ENCODE measurements around the gene FGF1.

The FGF1 gene

DNA sequence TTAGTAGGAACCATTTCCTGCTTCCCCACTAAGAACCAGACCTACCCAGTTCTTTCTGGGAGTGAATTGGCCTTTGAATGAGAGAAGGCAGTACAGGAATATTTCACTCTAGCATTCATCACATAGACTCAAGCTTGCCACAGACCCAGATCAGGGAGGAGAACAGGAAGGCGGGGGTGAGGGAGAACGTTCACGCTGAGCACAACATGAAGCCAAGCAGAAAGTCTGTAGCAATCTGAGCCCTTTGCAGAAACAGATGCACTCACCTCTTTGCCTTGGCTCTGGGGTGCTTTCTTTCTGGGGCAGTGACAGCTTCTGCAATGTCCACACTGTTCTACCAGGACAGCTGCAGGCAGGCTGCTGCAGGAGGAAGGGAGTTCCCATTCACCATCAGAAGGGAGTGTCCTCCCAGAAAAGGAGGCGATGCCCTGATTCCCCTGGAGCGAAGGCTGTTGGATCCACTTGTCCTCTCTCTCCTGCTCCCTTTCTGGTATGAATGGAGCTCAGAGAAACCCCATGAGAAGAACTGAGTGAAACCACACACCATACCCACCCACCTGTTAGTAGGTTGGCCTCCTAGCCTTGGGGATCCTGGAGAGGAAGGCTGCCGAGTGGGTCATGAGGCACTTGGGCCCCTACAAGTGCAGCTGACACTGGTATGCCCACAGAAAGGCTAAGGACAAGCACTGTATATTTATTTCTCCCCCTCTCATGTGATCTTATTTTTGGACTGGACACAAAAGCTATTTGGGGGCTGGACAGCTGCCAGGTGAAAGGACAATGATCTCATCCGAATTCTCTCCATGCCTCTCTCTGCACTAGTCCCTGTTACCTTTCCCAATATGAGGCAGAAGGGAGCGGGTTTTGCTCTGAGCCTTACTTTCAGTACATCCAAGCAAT lies 11.7 kb upstream of the FGF1 start:
- DNase-seq (ENCODE audit: low read depth in 2 of 2) = no peak

DNA sequence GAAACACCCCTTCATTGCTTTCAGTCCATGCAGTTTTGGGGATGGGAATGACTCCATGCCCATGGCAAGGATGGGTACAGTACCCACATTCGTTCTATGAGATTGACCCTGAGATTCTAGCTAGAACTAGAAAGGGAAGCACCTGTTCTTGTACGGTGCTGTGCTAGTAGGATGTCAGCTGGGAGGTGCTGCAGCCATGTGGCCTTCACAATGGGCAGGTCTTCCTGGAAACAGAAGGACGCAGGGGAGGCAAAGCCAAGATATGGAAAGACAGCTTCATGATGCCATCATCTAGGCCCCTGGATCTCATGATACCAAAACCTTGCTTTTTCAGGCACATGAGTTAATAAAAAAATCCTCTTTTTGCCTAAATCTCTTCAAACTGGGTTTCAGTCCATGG lies 10.5 kb upstream of the FGF1 start:
- DNase-seq (ENCODE audit: low read depth in 2 of 2) = no peak

DNA sequence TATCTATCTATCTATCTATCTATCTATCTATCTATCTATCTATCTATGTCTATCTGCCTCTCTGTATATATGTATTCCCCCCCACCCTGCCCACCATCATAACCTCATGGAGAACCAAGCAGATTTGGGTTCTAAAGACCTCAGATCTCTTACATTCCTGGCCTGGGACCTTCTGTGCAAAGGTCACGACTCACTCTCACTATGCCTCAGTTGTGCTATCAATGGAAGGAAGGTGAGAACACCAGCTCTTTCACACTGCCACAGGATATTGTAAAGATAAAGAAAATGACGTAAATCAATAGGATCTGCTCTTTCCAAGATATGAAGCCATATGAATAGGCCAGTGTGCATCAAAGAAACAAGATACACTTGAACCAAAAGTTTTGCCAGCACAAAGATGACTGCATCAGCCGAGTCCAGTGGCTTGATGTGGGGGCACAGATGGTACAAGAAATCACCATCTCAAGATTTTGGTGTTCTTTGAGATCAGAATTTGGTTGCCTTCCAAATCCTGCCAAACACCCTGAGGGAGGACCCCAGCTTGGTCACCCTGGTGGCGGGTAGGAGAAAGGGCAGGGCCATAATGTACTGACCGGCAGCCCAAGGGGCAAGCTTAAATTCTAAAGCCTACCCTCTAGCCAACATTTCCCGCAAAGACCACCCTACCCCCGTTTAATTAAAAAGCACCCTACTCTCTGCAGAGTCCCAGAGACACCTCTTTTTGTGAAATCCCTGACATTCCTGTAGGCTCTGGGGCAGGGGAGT lies 8.4 kb upstream of the FGF1 start:
- DNase-seq (ENCODE audit: low read depth in 2 of 2) = no peak

DNA sequence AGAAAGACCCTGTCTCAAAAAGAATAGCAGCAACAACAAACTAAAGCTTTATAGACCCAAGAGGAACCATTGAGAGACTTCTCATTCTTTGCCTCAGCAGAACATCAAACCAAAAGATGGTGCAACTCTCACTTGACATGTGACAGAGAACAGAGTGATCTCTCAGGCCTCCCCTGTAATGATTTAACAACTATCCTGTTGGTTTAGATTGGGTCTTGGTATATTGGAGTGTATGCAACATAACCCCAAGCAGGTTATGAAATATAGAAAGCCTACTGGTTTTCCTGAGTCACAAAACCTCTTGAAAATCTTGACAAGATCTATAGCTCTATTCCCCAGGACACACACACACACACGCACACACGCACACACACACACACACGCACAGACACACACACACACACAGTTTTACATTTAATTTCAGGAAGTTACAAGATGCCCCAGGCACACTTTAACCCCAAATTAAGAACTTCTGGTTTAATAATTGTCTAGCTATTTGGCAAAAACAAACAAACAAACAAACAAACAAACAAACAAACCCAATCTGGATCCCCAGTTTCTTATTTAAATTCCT lies 6.5 kb upstream of the FGF1 start:
- DNase-seq (ENCODE audit: low read depth in 2 of 2) = no peak

DNA sequence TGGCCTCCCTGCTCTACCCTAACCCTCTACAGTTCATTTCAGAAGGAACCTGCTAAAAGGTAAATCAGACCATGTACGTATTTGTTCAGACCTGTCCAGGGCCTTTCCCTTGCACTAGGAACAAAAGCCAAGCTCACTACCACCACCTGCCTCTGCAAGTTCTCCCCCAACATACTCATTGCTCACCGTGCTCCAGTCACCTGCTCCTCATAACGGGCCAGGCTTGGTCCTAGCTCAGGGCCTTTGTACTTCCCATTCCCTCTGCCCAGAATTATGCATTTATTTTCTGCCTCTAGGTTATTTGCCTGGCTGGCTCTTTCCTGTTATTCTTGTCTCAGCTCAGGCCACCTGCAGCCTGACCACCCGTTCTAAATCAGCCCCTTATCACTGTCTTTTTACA lies 4.8 kb upstream of the FGF1 start:
- no peak for DNase-seq (ENCODE audit: low read depth in 2 of 2)

DNA sequence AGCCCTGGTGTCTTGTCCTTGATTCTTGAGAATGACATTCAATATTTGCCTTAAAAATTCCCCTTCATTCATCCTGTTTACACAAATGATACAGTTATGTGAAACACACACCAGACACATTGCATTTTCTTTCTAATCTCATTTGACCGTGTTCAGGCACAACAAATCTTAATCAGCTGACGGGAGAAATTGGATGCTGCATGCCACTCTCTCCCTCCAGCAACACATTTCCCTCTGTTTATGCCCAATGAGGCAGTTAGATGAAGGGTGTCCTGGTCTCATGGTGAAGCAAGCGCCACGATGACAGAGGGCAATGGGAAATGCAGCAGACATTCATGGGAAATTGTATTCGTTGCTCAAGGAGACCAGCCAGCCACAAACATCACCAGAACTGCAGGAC lies 3.2 kb upstream of the FGF1 start:
- no peak for DNase-seq (ENCODE audit: low read depth in 2 of 2)

DNA sequence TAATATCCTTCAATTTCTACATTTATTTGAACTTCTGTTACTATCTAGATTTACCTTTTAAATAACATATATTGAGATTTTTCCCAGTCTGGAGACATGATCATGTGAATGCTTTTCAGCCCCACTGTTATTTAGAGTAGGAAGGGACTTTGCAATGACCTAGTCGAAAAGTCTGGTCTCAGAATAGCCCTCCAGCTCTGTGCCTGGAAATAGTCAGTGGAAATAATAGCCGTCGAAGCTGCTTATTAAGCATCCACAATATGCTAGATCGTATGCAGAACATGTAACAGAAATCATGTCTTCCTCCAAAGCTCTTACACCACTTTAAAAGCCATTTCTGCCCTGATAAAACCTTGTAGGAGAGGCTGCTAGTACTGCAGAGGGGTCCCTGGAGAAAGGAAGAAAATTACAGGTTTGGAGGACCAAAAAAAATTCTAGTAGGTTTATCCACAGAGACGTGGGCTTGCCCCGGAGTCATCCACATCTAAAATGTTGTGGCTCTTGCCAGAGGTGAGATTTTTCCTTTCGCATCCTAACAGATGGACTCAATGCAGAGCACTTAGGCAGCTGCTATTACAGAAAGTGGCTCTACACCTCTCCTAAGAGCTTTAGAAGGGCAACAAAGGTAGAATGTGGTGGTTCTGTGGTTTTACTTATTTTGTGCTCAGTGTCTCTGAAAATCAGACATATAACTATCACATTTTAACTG lies 2.5 kb upstream of the FGF1 start:
- DNase-seq (ENCODE audit: low read depth in 2 of 2) = no peak

DNA sequence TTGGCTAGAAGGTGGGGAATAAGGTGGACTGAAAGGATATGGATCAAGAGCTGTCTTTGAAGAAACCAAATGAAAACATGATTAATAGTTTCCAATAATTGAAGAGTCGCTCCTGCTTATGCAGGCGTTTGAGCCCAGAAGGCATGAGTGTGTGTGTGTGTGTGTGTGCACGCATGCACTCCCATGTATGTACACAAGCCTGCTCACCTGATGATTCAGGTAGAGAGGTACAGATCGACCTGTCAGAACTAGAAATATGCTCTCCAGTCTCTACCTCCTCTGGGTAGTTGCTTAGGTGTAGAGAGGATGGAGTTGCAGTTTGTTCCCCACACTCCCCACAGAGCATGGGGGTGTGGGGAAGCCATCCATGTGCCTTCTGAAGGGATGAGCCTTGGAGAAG lies 1.1 kb upstream of the FGF1 start:
- DNase-seq (ENCODE audit: low read depth in 2 of 2) = no peak

DNA sequence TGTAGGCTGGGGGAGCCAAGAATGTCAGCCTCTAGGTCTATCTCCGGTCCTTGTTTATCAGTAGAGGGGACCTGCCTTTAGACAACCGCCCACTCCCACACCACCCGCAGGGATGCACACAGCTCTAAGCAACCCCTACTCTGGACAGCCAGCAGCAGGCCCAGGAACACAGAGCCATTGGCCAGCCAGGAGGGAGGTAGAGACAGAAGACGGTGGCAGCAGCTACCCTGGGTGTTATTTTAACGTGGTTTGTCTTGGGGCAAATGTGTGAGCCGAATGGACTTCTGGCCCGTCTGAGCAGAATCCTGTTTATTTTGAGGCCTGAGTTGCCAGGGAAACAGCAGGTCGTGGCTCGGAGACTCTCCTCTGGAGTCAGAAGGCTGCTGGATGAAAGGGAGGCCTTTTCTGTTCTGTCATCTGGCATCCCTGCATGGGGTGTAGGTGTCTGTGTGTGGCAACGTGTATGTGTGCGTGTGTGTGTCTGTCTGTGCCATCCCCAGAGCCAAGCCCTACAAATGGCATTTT lies 382 bp upstream of the FGF1 start:
- no peak for DNase-seq (ENCODE audit: low read depth in 2 of 2)

DNA sequence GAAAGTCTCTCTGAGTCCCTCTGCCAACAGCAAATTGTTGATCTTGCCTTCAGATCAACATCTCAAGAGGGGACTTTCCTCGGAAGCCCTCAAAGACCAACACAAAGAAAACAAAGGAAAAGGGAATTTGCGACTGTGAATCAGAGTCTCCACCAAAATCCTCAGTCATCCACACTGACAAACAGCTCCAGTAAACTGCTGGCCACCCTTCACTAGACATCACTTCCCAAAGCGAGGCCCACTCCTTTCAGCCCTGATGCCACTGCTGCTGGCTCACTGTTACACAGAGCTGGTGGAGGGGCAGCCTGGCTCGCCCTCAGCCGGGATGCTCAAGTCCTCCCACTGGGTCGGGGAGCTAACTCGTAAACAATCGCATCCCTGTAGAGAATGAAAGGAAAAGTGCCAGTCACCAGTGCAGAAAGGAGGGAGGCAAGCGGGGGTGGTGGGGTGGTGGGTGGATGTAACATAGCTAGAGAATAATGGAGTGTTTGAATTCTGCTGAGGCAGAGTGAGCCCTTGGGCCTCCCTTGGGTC lies 1.3 kb downstream of the FGF1 start:
- DNase-seq (ENCODE audit: low read depth in 2 of 2) = no peak

DNA sequence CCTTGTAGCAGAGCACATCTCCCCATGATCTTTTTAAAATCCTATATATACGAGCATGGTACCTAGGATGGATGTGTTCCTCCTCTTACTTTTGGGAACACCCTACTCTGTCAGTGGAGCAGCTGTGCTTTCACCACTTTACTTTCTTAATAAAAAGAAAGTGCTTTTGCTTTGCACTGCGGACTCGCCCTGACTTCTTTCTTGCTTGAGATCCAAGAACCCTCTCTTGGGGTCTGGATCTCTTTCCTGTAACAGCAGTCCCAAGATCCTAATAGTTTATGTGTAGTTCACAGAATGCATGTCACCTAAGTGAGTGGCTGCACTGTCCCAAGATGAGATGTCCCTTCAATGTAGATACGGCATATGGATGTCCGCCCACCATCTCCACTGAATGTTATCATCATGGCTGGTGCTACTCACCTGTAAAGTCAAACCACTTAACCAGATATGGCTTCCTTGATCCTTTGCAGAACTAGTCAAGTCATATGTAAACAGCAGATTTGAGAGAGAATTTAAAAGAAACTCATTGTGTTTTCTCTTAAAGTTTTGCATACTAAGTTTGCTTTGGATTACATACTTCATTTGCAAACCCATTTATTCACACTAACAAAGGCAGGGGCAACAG lies 1.9 kb downstream of the FGF1 start:
- DNase-seq (ENCODE audit: low read depth in 2 of 2) = no peak

DNA sequence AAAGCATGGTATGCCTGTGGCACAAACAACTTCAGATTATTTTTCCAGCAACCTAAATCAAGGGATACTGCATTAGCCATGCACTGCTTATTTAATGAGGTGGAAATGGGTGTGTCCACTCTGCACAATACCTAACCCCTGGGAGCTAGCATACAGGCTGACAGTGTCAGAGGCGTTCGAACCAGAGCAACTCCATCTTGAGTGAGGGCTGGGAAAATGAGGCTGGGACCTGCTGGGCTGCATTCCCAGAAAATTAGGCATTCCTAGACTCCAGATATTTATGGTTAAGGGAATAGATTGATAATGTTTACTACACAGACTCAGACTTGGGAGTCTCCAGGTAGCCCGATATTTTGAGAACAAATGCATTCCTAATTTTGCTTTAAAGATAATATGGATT lies 2.8 kb downstream of the FGF1 start:
- no peak for DNase-seq (ENCODE audit: low read depth in 2 of 2)

DNA sequence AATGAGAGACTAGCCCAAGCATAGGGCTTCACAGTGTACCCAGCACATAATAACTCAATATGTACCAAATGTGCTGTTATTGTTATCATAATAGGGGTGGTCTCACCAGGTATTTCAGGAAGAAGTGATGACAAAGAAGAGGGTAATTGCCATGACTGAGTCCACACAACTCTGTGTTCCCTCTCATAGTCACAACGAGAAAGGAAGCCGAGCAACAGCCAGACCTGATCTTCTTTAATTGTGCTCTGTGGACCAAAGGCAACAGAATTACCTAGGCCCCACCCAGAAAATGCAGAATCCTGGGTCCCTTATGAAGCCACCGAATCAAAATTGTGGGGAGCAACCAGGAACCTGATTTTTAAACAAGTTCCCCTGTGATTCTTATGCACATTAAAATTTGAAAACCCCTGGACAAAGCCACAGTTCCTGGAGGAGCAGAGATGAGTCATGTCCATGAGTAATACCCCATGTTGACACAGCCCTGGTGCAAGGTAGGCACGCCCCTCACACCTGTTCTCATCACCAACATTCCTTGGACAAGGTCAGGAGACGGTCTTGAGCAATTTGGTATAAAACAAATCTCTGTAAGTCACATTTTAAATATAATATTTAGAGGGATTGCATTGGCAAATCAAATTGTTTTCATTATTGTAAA lies 5.2 kb downstream of the FGF1 start:
- DNase-seq (ENCODE audit: low read depth in 2 of 2) = no peak

DNA sequence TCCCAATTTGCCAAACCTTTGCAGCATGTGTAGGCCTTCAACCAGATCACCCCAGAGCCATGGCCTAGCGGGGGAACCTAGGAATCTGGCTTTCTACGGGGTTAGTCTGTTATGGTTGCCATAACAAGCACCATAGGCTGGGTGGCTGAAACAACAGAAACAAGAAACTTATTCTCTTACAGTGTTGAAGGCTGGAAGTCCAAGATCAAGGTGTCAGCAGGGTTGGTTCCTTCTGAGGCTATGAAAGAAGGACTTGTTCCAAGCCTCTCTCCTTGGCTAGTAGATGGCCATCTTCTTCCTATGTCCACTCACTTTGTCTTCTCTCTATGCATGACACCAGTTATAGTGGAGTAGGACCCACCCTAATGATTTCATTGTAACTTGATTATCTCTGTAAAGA lies 6.1 kb downstream of the FGF1 start:
- no peak for DNase-seq (ENCODE audit: low read depth in 2 of 2)

DNA sequence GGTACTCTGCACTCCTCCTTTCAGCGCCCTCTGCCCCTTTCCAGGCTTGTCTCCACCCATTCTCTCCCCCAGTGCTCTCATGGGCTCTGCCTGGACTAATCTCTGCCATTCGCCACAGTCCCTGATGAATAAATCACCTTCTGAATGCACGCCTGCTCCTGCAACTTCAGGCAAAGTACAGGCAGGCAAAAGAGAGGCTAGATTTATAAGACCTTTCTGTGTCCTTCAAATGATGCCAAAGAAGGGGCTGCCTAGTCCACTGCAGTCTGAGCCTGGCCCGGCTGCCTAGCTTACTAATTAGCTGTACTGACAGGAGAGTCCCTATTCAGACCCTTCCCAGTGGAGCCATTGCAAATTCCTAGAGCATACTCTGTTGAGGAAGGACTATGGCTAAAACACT lies 7.4 kb downstream of the FGF1 start:
- no peak for DNase-seq (ENCODE audit: low read depth in 2 of 2)

DNA sequence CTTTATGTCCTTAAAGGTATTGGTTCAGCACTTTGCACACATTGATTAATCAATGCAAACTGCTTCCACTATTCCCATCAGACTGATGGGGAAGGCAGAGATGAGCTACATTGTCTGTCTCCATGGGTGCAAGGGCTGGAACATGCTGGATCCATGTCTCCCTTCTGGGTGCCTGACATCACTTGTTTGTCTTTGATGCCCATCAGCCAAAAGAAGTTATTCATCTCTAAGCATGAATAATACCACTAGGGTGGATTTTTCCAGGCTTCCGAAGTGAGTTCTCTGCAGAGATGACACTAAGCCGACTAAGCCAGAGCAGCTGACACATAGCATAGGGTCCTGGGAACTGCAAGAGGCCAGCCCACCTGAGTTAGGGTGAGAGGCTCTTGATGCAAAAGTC lies 8.7 kb downstream of the FGF1 start:
- DNase-seq (ENCODE audit: low read depth in 2 of 2) = no peak

DNA sequence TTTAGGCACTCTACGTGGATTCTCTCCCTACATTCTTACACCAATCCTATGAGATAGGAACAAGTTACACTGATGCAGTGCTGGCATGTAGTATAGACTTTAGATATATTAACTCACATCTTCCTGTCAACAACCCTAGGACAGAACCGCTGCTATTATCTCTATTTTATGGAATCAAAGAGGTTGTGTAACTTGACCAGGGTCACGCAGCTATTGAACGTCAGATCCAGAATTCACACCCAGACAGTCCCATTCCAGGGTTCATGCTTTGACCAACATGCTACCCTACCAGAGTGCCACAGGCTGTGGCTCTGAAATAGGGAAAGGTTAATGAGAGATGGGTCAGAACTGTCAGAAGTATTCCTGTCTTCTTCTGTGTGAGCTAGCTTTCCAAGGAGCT lies 9.6 kb downstream of the FGF1 start:
- no peak for DNase-seq (ENCODE audit: low read depth in 2 of 2)

DNA sequence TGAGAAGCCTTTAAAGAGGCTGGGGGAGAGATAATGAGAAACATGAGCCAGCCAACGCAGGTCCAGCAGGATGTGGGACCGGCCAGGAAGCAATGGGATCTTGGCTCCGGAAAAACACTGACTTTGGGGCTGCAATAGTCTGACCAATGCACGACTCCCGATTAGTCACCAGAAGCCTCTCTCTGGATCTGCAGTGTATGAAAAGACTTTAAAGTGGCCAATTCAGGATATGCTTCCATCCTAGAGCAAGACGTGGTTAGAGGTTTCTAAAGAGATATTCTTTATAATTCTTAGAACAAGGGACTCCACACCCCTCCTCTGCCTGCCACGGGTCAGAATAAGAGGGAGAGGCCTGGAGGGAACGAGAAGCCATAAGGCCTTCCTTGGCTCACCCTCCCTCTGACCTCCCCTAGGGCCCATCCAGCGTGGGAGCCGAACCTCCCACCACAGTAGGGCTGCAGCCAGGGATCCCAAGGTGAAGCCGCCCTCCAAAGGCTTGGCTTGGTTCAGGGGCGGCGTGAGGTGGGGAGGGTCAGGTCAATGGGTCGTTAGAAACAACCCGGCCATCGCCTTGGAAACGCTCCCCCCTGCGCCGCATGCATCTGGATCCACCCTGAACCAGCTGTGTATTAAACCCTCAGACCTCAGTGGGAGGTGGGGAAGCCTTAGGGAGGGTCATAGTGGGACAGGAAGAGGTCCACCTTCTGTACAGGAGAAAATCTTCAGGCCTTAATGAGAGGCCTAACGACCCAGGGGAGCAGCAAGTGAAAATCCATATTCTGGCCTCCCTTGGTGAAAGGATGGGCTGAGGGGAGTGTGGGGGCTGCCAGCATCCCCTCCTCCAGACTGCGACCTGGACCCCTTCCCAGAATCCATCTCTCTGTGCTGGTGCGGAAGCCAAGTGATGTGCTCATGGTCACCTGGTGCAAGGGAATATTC lies 11.1 kb downstream of the FGF1 start:
- no peak for DNase-seq (ENCODE audit: low read depth in 2 of 2)

DNA sequence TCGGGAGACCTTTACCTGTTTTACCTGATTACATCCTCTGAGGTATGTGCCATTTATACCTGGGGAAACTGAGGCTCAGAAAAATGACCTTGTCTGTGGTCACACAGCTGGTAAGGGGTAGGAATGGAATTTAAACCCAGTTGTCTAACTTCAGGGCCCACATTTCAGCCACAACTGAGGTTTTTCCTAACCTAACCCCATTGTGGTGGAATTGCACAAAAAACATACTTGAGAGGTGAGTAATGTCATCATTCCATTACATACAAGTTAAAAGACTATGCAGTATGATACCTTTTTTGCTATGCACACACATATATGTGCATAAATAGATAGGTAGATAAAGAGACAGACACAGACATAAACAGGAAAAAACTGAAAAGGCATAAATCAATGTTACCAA lies 14.1 kb downstream of the FGF1 start:
- DNase-seq (ENCODE audit: low read depth in 2 of 2) = no peak

DNA sequence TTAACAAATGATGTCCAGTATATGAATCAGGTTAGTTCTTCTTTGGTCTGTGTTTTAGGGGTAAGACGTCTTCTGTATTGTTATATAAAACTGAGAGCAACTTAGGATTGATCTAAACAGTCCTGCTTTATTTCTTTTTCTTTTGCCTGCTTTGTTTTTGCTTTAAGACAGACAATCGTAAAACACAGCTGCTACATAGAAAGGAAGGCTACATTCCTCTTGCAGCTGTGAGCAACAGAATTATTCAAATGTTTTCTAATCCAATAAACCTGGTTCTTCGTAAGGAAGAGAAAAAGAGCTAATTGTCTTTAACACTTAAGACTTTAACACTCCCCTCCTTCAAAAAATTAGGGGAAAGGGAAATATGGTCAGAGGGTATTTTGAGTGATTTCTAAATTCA lies 14.6 kb downstream of the FGF1 start:
- no peak for DNase-seq (ENCODE audit: low read depth in 2 of 2)
